SKM-1 treated with dmso at 0.1 percent for 144 hours (cell line): ENCODE measurements around the gene PRRC1.

Source experiments
- DNase-seq: peaks from one replicate; lab custom pipeline; 2025; ENCODE audit not compliant: unreplicated experiment; lab: John Stamatoyannopoulos, UW

PRRC1 gene

DNA sequence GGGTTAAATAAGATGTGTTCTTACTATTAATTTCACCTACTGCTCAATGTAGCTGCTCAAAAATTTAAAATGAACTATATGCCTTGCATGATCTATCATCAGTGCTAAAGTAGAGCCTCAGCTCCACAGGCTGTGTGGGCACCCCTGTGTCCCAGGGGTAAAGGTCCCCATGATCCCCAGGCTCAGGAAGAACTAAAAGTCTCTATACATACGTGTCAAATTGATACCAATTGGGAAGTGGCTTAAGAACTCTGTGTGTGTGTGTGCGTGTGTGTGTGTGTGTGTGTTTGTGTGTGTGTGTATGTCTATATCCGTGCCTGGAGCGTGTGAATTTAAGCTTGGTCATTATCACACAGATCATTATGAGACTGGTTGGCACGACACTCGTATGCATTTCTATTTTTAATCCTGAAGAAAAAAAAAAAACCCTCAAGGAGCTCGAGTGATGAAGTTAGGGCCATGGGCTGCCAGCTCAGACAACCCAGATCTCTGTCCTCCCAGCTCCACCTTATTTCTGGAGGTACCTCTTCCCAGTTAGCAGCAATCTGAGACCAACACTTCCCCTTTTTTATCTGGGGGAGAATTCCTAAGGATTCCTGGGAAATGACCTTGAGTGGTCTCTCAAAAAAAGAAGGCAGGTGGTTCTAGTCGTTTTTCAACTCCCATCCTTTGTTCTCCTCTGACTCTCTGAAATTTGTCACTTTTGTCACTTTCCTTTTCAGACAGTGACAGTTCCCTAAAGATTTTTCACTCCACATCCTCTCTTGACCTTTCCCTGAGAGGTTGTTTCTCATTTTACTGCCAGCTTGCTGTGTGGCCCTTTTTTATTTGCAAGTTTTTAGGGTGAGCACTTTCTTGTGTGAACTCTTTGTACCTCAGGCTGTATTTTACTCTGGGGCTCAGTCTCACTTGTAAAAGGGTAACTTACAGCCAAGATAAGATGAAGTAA lies 85.7 kb downstream of the PRRC1 start:
- DNase-seq, result no peak
